Hepatocyte (in vitro differentiated cells): Measurements from ENCODE around the gene PDE3B. TPM values are rescaled to one million over a fixed set of nuclear protein-coding genes. Genes with fewer than 3 reads are reported as not detected.
"Not testable (repeated sequence)": the region's sequence is repeated elsewhere in the genome, so short reads cannot be mapped to it uniquely, and the experiment has no call there.

Source experiments
- DNase-seq: peaks from one replicate; pipeline ENCODE4 v3.0.0-alpha.2; 2016; ENCODE audit warnings: low spot score
- H2AFZ ChIP-seq: fragments of 200-600 bp; sonication (generic); 2 replicates; pipeline ENCODE4 v1.6.0; 2016; ENCODE audit warnings: antibody characterized with exemption, mild to moderate bottlenecking
- H3K27ac ChIP-seq: fragments of 200-600 bp; sonication (generic); 2 replicates; pipeline ENCODE4 v1.5.1; 2016; ENCODE audit warnings: mild to moderate bottlenecking
- H3K27me3 ChIP-seq: fragments of 200-600 bp; sonication (generic); 2 replicates; pipeline ENCODE4 v1.6.1; 2016
- H3K36me3 ChIP-seq: fragments of 200-600 bp; sonication (generic); replicated peaks from 2 replicates; pipeline ENCODE4 v1.5.1; 2016; ENCODE audit warnings: low read depth; ENCODE audit not compliant: insufficient read depth
- H3K4me1 ChIP-seq: fragments of 200-600 bp; sonication (generic); 2 replicates; pipeline ENCODE4 v1.5.1; 2016; ENCODE audit warnings: mild to moderate bottlenecking, moderate library complexity; ENCODE audit not compliant: insufficient read depth
- H3K4me2 ChIP-seq: fragments of 200-600 bp; sonication (generic); 2 replicates; pipeline ENCODE4 v1.6.0; 2016
- H3K4me3 ChIP-seq: fragments of 200-600 bp; sonication (generic); 2 replicates; pipeline ENCODE4 v1.5.1; 2016; ENCODE audit warnings: mild to moderate bottlenecking
- H3K79me2 ChIP-seq: fragments of 200-600 bp; sonication (generic); 2 replicates; pipeline ENCODE4 v1.6.0; 2017; ENCODE audit warnings: mild to moderate bottlenecking
- H3K9me2 ChIP-seq: fragments of 200-600 bp; sonication (generic); replicated peaks from 2 replicates; pipeline ENCODE4 v1.6.0; 2017; ENCODE audit warnings: mild to moderate bottlenecking; ENCODE audit not compliant: insufficient read depth
- H3K9me3 ChIP-seq: fragments of 200-600 bp; sonication (generic); 2 replicates; pipeline ENCODE4 v1.5.1; 2016; ENCODE audit warnings: low read depth, mild to moderate bottlenecking
- H4K20me1 ChIP-seq: fragments of 200-600 bp; sonication (generic); 2 replicates; pipeline ENCODE4 v1.6.0; 2016; ENCODE audit warnings: mild to moderate bottlenecking; ENCODE audit not compliant: insufficient read depth, poor library complexity, severe bottlenecking
- CTCF ChIP-seq: fragments of 200-600 bp; sonication (generic); IDR thresholded peaks from 2 replicates; pipeline ENCODE4 v1.5.1; 2016; ENCODE audit warnings: antibody characterized with exemption, mild to moderate bottlenecking; ENCODE audit not compliant: poor library complexity
- EZH2 ChIP-seq: fragments of 200-600 bp; sonication (generic); IDR thresholded peaks from 2 replicates; pipeline ENCODE4 v1.6.1; 2016; ENCODE audit warnings: antibody characterized with exemption, mild to moderate bottlenecking, borderline replicate concordance
- EZH2phosphoT487 ChIP-seq: fragments of 200-600 bp; sonication (generic); IDR thresholded peaks from one replicate; pipeline ENCODE4 v1.6.1; 2018; ENCODE audit warnings: antibody characterized with exemption, mild to moderate bottlenecking, low read depth, moderate library complexity; ENCODE audit not compliant: unreplicated experiment, severe bottlenecking
- WGBS: methylation state at CpG from one replicate; pipeline ENCODE4 v1.1.6; 2016; ENCODE audit warnings: low lambda C conversion rate; ENCODE audit errors: missing lambda C conversion rate; 5-methylcytosine and 5-hydroxymethylcytosine counted together
- polyA plus RNA-seq: library from polyadenylated mRNA; unstranded; fragments of >200 nt; fragmentation: Nextera tagmentation; extraction: Ambion mirVana; gene quantifications from 2 replicates; pipeline ENCODE4 v1.2.1, GENCODE V29; 2016
- total RNA-seq: library from RNA; depleted of rRNA; stranded (reverse); fragments of >200 nt; gene quantifications from 2 replicates; pipeline ENCODE4 v1.2.3, GENCODE V29; 2014

The PDE3B gene
- total and polyA plus RNA-seq, 2 experiments from 2014 or later: 15.8 to 46.3 TPM

- H2AFZ ChIP-seq: no peak overlapping the region
- H4K20me1 ChIP-seq: no peaks in the 10 kb centered on the region
- WGBS: 95% methylated on average over 2 of the region's 2 CpGs
- H3K4me1 ChIP-seq: no peaks in the 10 kb centered on the region
- no peak overlapping the region for H3K27ac ChIP-seq
- TF ChIP-seq EZH2: no peak
- no peaks in the 10 kb centered on the region for H3K36me3 ChIP-seq
- no peak for DNase-seq
- H3K9me3 ChIP-seq: no peaks in the 10 kb centered on the region
- H3K79me2 ChIP-seq: peaks cover 60% of the 10 kb centered on the region
- H3K4me2 ChIP-seq: no peak overlapping the region
- no peaks in the 10 kb centered on the region for H3K27me3 ChIP-seq
- H3K4me3 ChIP-seq: no peak overlapping the region
- no peaks in the 10 kb centered on the region for H3K9me2 ChIP-seq
Measured at GRCh38 chr11:14678350-14678749, 34.7 kb downstream of the PDE3B start.

- Histone ChIP-seq H3K4me3 (no peak overlapping the region), H3K79me2 (peaks cover 67% of the 10 kb centered on the region), H3K27ac (no peak overlapping the region), H3K9me2 (no peaks in the 10 kb centered on the region), H3K4me1 (no peaks in the 10 kb centered on the region), H3K4me2 (no peak overlapping the region), H4K20me1 (no peaks in the 10 kb centered on the region), H3K36me3 (no peaks in the 10 kb centered on the region), H3K27me3 (no peaks in the 10 kb centered on the region), H2AFZ (no peak overlapping the region), H3K9me3 (no peaks in the 10 kb centered on the region)
- WGBS: 95% methylated on average over 3 of the region's 3 CpGs
- no peak for DNase-seq
- TF ChIP-seq CTCF (no peak), EZH2 (no peak), EZH2phosphoT487 (no peak)
Measured at GRCh38 chr11:14679662-14680061, 36.1 kb downstream of the PDE3B start.

GRCh38 chr11:14684234-14684915, 40.8 kb downstream of the PDE3B start:
- H3K9me2 ChIP-seq, DNase-seq, H4K20me1 ChIP-seq, H3K36me3 ChIP-seq, H3K4me2 ChIP-seq, H3K4me1 ChIP-seq, H2AFZ ChIP-seq, H3K9me3 ChIP-seq, H3K27me3 ChIP-seq, H3K27ac ChIP-seq, H3K4me3 ChIP-seq: not testable (repeated sequence)
- 88% methylated on average over 6 of the region's 6 CpGs for WGBS
- peaks cover 57% of the 10 kb centered on the region for H3K79me2 ChIP-seq

GRCh38 chr11:14687456-14687855, 43.9 kb downstream of the PDE3B start:
- H2AFZ ChIP-seq: no peak overlapping the region
- no peaks in the 10 kb centered on the region for H4K20me1 ChIP-seq
- H3K9me3 ChIP-seq: no peaks in the 10 kb centered on the region
- no peak overlapping the region for H3K27ac ChIP-seq
- no peak for TF ChIP-seq EZH2phosphoT487
- no peak overlapping the region for H3K4me3 ChIP-seq
- no peaks in the 10 kb centered on the region for H3K4me1 ChIP-seq
- H3K4me2 ChIP-seq: no peak overlapping the region
- H3K36me3 ChIP-seq: no peaks in the 10 kb centered on the region
- DNase-seq: no peak
- H3K27me3 ChIP-seq: no peaks in the 10 kb centered on the region
- H3K79me2 ChIP-seq: peaks cover 53% of the 10 kb centered on the region
- H3K9me2 ChIP-seq: no peaks in the 10 kb centered on the region

GRCh38 chr11:14687943-14688627, 44.5 kb downstream of the PDE3B start:
- Histone ChIP-seq H3K9me3 (no peaks in the 10 kb centered on the region), H3K9me2 (no peaks in the 10 kb centered on the region), H3K79me2 (peaks cover 50% of the 10 kb centered on the region), H3K4me3 (no peak overlapping the region), H4K20me1 (no peaks in the 10 kb centered on the region), H3K4me2 (no peak overlapping the region), H3K27me3 (no peaks in the 10 kb centered on the region), H2AFZ (no peak overlapping the region), H3K27ac (no peak overlapping the region), H3K36me3 (no peaks in the 10 kb centered on the region), H3K4me1 (no peaks in the 10 kb centered on the region)
- WGBS: 71% methylated on average over 2 of the region's 2 CpGs
- DNase-seq: no peak
- TF ChIP-seq EZH2: no peak
- no peak for TF ChIP-seq EZH2phosphoT487
- TF ChIP-seq CTCF: no peak

GRCh38 chr11:14695656-14696055, 52.1 kb downstream of the PDE3B start:
- DNase-seq, H3K9me3 ChIP-seq, H3K27ac ChIP-seq, H3K27me3 ChIP-seq, H2AFZ ChIP-seq, H3K4me2 ChIP-seq, H3K9me2 ChIP-seq, H3K4me3 ChIP-seq, H4K20me1 ChIP-seq, H3K4me1 ChIP-seq, H3K36me3 ChIP-seq: not testable (repeated sequence)
- H3K79me2 ChIP-seq: peaks cover 67% of the 10 kb centered on the region
- 96% methylated on average over 2 of the region's 2 CpGs for WGBS
